Measurements from ENCODE around the gene TPK1.
"Not testable (repeated sequence)": the region's sequence is repeated elsewhere in the genome, so short reads cannot be mapped to it uniquely, and the experiment has no call there.

The TPK1 gene

GRCh38 chr7:144437370-144438191, 398.3 kb downstream of the TPK1 start:
- peak in 5 of 10 donors; percentile 22 to 53 (median 37) for DNase-seq

DNA sequence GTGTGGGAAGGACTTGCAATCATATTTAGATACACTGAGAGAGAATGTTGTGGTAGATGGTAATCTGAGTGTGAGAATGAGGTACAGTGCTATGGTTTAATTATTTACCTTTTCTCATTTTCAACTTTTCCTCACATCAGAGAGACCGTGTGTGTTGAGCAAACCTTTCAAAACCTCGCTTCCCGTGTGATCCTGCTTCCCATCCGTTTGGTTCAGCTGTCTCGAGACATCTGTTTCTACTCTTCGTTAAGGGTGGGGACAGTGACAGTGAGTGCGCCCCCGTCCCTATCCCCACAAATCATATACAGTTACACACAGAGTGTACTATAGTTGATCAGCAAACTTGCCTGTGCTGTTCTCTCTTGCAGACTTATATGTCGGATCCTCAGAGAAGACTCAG, 399.4 kb downstream of the TPK1 start:
- intact Hi-C loops (cut with DNase I), result no loop called here
- no peak for DNase-seq

More at GRCh38 chr7:144437370-144438191, 398.3 kb downstream of the TPK1 start:
- intact Hi-C loops (cut with DNase I), result no loop called here

- intact Hi-C loops (cut with DNase I), result no loop called here
- no peak for DNase-seq
Observed at GRCh38 chr7:144428431-144428830, 407.4 kb downstream of the TPK1 start.

GRCh38 chr7:144427539-144427938, 408.3 kb downstream of the TPK1 start:
- intact Hi-C loops (cut with DNase I); DNase-seq: not testable (repeated sequence)

DNA sequence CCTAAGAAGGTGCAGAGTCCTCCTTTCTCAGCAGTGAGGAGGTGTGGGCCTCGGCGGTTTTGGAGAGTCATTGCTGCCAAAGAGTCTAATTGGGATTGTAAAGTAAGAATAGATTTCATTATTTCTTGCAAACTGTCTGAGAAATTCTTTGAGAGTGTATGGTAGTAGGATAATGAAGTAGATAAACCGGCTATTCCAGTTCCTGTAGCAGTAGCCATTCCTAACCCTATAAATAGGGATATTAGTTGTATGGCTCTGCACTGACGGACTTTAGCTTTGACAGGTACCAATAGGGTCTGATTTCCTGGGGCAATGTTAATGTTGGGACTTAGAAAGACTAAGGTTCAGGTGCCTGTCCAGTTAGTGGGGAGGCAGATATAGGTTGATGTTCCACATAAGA, 416.9 kb downstream of the TPK1 start:
- intact Hi-C loops (cut with DNase I), result not testable (repeated sequence)

DNA sequence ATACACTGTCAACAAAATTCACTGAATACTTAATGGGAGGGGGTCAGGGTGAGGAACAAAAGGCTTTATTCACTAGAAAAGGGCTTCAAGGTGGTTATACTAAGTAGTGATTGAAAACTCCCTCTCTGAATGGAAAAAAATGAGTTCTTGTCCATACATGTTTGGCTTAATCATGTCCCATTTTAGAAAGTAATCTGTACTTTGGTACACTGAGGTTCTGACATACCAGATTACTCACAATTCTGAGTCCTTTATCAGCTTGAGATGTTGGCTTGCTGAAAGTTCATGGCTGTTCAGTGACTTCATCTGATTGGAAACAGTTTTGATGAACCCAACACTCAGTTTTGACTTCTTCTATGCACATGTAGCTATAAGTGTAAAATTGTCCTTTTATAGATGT, 419.5 kb downstream of the TPK1 start:
- DNase-seq, result no peak
- intact Hi-C loops (cut with DNase I), result no loop called here

More for the DNA sequence above, 416.9 kb downstream of the TPK1 start:
- DNase-seq, result not testable (repeated sequence)

DNA sequence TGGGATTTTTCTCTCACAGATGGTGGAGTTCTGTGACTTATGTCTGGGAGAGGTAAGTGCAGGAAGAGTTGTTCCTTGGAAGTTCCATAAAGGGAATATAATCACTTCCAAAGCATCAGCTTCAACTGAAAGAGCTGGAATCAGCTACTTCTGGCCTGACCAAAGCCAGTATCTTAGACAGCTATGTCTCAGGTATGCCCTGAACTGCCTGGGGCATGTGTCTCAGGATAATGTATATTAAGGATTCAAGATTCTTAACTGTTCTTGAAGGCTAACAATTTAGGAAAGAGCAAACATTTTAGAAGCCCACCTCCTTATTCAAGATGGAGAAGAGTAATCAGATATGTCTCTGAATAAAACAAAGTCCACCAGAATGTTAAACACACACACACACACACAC, 420.0 kb downstream of the TPK1 start:
- intact Hi-C loops (cut with DNase I), result no loop called here
- no peak for DNase-seq

GRCh38 chr7:144414815-144415214, 421.0 kb downstream of the TPK1 start:
- intact Hi-C loops (cut with DNase I), result no loop called here
- no peak for DNase-seq

DNA sequence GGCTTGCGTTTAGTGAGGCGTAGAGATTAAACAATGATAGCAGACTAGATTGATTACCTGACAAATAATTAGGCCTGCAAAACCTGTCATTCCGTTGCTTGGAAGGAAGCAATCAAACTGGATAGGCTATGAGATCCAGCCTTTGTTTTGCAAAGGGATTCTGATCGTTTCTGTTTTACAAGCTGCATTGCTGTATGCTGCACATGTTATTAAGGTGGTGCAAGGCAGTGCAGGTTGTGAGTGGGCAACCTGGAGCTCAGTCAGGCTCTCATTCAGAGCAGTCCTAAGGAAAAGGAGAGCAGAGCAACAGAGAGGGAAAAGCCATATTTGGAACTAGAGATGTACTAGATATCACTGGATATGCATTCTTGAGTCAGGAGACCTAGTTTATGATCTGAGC, 425.4 kb downstream of the TPK1 start:
- intact Hi-C loops (cut with DNase I), result no loop called here
- DNase-seq, result no peak

GRCh38 chr7:144408121-144408520, 427.7 kb downstream of the TPK1 start:
- intact Hi-C loops (cut with DNase I), result no loop called here
- DNase-seq, result no peak

- intact Hi-C loops (cut with DNase I), result no loop called here
- no peak for DNase-seq
Observed at GRCh38 chr7:144407266-144407931, 428.5 kb downstream of the TPK1 start.

GRCh38 chr7:144404946-144405345, 430.9 kb downstream of the TPK1 start:
- intact Hi-C loops (cut with DNase I), result no loop called here
- no peak for DNase-seq

DNA sequence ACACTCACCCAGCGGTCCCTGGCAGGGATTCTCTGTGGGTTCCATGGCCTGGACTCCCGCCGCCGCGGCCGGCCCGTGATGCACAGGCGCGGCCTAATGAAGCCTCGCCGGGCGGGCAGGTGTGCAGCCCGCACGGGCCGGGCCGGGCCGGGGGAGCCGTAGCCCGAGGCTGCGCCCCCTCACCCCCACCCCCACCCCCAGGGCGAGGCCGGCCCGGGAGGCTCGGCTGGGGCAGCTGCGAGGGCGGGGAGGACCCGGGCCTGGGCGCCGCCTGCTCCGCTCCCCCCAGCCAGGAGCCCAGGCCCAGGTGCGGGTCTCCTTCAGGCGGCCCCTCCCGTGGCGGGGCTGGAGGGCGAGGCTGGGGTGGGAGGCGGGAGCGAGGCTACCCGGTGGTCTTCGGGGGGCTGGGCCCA, 432.2 kb downstream of the TPK1 start, which contains the start of gene NOBOX:
Gene NOBOX (minus strand): TSS at position 45 of the 413 bp plus-strand sequence.
- DNase-seq, result peak in 1 of 10 donors; percentile 54
- intact Hi-C loops (cut with DNase I), result no loop called here

DNA sequence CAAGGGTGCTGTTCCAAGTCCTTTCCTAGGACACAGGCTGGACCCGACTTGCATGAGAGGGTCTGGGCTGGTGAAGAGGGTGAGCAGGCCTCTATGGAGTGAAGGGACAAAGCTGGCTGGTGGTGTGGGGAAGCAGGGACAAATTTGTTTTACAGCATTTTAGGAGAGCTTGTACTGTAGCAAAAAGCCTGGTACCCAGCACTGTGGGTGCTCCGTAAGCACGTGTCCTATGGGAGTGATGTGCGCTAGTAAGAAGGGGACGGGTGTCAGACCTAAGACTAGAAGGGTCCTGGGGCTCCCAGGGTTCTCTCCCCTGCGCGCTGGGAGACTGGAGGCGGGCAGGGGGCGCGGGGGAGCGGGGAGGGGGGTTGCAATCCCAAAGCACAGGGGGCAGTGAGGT, 432.8 kb downstream of the TPK1 start:
- no peak for DNase-seq
- intact Hi-C loops (cut with DNase I), result no loop called here
